ENCODE results near the gene RPTOR. TPM values are rescaled to one million over a fixed set of nuclear protein-coding genes. Genes with fewer than 3 reads are reported as not detected.

Gene RPTOR
- total and polyA plus RNA-seq, 12 donors, result 7.9 to 30.3 (median 25.6) TPM

DNA sequence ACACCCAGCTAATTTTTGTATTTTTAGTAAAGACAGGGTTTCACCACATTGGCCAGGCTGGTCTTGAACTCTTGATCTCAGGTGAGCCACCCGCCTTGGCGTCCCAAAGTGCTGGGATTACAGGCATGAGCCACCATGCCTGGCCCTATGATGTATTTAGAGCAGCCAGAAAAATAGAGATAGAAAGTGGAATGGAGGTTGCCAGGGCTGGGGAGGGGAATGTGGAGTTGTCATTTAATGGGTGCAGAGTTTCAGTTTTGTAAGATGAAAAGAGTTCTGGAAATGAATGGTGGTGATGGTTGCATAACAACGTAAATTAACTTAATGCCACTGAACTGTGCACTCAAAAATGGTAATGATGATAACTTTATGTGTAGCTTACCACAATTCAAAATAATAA, 36.7 kb upstream of the RPTOR start:
- no peak overlapping the region for H3K27ac ChIP-seq
- no peak for TF ChIP-seq CTCF (IDR thresholded peaks at IDR 0.05)
- peaks cover 0 to 58% (median 33%) of the 10 kb centered on the region in 7 donors for H3K27me3 ChIP-seq
- no peaks in the 10 kb centered on the region for H3K4me1 ChIP-seq
- 91 to 93% methylated on average over 3 of the region's 3 CpGs for WGBS, 2 donors
- ATAC-seq (no peak), DNase-seq (no peak)
- H3K36me3 ChIP-seq, result no peaks in the 10 kb centered on the region
- no peak overlapping the region for H3K4me3 ChIP-seq
- intact Hi-C loops (cut with DNase I), result no loop called here
- no peaks in the 10 kb centered on the region for H3K9me3 ChIP-seq

DNA sequence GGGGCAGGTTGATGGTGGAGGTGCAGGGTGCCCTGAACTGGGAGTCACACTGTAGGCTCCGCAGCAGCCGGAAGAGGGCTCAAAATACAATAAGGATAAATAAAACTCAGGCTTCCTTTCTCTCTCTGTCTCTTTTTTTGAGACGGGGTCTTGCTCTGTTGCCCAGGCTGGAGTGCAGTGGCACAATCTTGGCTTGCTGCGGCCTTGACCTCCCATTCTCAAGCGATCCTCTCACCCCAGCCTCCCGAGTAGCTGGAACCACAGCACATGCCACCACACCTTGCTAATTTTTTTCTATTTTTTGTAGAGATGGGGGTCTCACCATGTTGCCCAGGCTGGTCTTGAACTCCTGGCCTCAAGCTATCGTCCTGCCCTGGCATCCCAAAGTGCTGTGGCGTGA, 35.3 kb upstream of the RPTOR start:
- Histone ChIP-seq H3K4me1 (no peaks in the 10 kb centered on the region), H3K36me3 (no peaks in the 10 kb centered on the region), H3K27me3 (peaks cover 0 to 59% (median 33%) of the 10 kb centered on the region in 7 donors), H3K27ac (no peak overlapping the region), H3K9me3 (no peaks in the 10 kb centered on the region), H3K4me3 (no peak overlapping the region)
- no peak for TF ChIP-seq CTCF (IDR thresholded peaks at IDR 0.05)
- 70 to 73% methylated on average over 8 of the region's 8 CpGs for whole genome bisulfite sequencing, 2 donors
- intact Hi-C loops (cut with DNase I), result no loop called here
- DNase-seq (no peak), ATAC-seq (no peak)

GRCh38 chr17:80510132-80510531, 34.5 kb upstream of the RPTOR start:
- intact Hi-C loops (cut with DNase I), result no loop called here
- Histone ChIP-seq H3K27me3 (peaks cover 0 to 60% (median 33%) of the 10 kb centered on the region in 7 donors), H3K36me3 (no peaks in the 10 kb centered on the region), H3K9me3 (no peaks in the 10 kb centered on the region), H3K27ac (no peak overlapping the region), H3K4me3 (no peak overlapping the region), H3K4me1 (no peaks in the 10 kb centered on the region)
- ATAC-seq (no peak), DNase-seq (no peak)
- TF ChIP-seq CTCF (IDR thresholded peaks at IDR 0.05), result no peak
- WGBS, 2 donors, result 76 to 87% methylated on average over 14 of the region's 14 CpGs

- H3K36me3 ChIP-seq, result no peaks in the 10 kb centered on the region
- H3K4me3 ChIP-seq, result no peak overlapping the region
- H3K27me3 ChIP-seq, result peaks cover 0 to 59% (median 31%) of the 10 kb centered on the region in 7 donors
- no peaks in the 10 kb centered on the region for H3K4me1 ChIP-seq
- no peak overlapping the region for H3K27ac ChIP-seq
- intact Hi-C loops (cut with DNase I), result no loop called here
- no peak for TF ChIP-seq CTCF (IDR thresholded peaks at IDR 0.05)
- no peaks in the 10 kb centered on the region for H3K9me3 ChIP-seq
- no peak for ATAC-seq
- WGBS, 2 donors, result 69 to 80% methylated on average over 9 of the region's 9 CpGs
- DNase-seq, result no peak
These were observed 33.9 kb upstream of the RPTOR start for GRCh38 chr17:80510772-80511171.
